D341Med (cell line): ENCODE results near the gene SKOR1.

ENCODE experiments used
- DNase-seq: peaks from one replicate; pipeline ENCODE4 v3.0.0; 2012; ENCODE audit warnings: low spot score

SKOR1 gene, protein sequence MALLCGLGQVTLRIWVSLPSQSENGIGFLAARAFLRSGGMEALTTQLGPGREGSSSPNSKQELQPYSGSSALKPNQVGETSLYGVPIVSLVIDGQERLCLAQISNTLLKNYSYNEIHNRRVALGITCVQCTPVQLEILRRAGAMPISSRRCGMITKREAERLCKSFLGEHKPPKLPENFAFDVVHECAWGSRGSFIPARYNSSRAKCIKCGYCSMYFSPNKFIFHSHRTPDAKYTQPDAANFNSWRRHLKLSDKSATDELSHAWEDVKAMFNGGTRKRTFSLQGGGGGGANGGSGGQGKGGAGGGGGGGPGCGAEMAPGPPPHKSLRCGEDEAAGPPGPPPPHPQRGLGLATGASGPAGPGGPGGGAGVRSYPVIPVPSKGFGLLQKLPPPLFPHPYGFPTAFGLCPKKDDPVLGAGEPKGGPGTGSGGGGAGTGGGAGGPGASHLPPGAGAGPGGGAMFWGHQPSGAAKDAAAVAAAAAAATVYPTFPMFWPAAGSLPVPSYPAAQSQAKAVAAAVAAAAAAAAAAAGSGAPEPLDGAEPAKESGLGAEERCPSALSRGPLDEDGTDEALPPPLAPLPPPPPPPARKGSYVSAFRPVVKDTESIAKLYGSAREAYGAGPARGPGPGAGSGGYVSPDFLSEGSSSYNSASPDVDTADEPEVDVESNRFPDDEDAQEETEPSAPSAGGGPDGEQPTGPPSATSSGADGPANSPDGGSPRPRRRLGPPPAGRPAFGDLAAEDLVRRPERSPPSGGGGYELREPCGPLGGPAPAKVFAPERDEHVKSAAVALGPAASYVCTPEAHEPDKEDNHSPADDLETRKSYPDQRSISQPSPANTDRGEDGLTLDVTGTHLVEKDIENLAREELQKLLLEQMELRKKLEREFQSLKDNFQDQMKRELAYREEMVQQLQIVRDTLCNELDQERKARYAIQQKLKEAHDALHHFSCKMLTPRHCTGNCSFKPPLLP

GRCh38 chr15:67824976-67825880, at the start of gene SKOR1:
TSS of gene SKOR1 (plus strand) at chr15:67825509. CDS start at chr15:67825603, 94 bp downstream.
- DNase-seq: peak; percentile 61

DNA sequence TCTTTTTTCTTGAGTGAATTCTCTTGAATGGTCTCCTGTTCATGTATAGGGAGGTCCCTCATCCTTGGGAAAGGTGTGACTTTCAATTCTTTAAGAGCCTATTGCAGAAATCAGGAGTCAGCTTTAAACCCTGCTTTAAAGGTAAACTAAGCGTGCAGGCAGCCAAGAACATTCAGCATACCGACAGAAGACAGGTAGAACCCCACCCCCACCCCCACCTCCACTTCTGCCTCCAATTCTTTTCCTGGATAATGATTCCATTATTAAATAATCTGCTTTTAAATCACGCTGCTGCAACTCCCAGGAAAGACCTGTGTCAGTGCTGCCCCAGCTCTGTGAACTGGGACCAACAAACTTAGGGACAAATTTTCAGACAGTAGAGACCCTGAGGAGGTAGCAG, 49.3 kb upstream of the SKOR1 start:
- no peak for DNase-seq

DNA sequence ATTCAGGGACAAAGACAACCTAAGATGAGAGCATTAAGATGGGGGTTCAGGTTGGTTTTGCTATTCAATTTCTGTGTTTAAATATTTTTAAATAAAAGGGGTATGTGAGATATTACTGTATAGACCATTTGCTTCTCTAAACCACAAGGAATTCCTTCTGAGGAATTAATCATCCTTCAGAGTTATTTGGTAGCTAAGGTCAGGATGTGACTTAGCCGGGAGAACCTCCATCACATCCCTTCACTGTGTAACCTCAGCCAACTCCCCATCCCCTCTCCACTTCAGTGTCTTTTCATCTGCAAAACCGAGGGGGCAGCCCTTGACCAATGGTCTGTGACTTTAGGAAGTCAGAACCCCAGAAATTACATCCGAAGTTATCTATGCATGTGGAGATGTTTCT, 48.7 kb upstream of the SKOR1 start:
- no peak for DNase-seq

DNA sequence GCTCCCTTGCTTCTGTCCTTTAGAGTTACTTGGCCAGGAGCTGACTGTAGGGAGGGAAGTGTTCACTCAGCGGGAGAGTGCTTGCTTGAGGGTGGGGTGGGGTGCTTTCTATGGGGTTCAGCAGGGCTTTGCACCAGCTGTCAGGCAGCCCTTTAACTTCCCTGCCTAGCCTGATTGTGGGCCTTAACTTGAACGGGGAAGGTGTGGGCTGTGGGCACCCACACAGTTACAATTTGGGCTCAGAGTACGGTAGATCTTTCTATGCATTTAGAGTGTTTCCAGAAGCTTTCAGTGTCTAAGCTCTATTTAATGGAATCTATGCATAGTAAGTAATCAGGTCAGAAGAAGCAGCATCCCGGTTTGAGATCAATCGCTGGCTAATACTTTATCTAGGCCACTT, 48.2 kb upstream of the SKOR1 start:
- DNase-seq: no peak

DNA sequence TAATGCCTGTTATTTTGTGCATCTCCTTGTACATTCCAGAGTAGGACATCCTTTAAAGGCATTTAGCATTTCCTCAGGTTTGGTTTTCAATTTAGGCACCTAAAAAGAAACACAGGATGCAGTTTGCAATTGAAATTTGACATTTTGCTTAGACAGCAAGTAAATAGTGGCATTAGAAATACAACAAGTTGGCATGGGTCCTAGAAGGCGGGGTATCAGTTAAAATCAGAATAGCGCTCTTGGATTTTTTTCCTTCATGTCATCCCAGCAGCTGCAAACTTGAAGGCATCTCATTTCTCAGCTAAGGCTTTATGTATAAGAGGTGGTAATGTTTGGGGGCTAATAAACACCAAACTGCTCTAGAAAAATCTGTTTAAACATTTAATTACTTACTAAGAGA, 47.5 kb upstream of the SKOR1 start:
- DNase-seq: no peak

DNA sequence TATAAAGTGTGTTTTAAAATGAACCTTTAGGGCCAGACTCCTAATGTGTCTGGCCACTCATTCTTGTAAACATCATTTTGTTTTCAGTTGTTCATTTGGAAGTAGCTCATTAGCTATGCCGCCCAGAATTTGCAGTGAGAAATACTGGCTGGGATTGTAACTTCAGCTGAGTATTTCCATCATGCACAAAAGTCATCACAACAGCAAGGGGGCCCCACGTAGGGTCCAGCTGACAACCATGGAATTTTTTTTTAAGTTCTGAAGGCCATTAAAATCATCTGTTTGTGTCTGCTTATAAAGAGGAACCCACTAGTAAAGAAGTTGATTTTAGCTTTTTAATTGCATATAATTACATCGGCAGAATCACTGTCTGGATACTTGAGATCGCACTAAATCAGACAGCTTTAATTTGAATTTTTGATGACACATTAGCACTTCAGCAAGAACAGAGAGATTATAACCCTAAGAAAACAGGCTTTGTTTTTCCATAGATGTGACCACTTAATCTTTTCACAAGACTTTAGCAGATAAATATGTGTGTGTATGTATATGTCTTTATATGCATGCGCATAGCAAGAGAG, 46.3 kb upstream of the SKOR1 start:
- no peak for DNase-seq

DNA sequence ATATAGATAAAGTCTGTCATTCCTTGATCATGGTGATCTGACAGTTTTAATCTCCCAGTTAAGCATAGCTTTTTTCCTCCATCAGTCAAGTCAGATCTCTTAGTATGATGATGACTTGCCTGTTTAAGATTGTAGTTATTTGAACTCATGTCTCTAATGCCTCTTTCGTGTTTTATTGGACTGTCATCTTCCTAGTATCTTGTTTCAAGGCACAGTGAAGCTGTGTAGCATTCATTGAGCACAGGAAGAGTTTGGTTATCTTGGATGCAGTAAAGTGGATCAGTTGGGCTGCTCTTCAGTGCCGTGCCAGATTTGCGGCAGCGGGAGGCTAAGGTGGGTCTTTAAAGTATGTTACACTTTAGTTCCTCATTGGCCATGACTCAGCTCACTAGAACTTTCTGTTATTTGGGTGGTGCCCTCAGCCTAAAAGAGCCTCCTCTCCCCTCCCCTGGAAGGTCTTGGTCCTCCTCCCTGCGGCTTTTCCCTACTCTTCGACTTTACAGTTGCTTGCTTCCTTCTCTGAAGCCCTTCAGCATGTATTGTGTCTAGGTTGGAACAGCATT, 45.7 kb upstream of the SKOR1 start:
- no peak for DNase-seq

DNA sequence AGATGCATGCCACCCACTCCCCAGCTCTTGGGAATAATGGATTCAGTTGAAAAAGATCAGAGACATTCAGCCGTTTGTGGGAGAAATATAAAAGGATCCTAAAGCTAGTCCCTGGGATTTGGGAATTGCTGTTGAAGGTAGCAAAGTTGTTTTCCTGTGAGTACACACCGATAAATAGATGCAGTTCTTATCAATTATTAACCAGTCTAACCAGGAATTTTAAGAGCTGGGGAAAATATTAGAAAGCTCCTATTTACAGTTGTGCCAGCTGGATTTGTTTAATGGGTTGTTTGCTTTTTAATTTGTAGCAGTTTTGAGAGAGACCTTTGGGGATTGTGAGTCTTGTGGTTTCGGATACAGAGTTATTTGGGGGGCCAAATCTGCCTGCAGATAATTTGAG, 44.2 kb upstream of the SKOR1 start:
- no peak for DNase-seq

GRCh38 chr15:67781907-67782690, 43.2 kb upstream of the SKOR1 start:
- DNase-seq: peak; percentile 86

GRCh38 chr15:67782691-67782991, 42.7 kb upstream of the SKOR1 start:
- no peak for DNase-seq

DNA sequence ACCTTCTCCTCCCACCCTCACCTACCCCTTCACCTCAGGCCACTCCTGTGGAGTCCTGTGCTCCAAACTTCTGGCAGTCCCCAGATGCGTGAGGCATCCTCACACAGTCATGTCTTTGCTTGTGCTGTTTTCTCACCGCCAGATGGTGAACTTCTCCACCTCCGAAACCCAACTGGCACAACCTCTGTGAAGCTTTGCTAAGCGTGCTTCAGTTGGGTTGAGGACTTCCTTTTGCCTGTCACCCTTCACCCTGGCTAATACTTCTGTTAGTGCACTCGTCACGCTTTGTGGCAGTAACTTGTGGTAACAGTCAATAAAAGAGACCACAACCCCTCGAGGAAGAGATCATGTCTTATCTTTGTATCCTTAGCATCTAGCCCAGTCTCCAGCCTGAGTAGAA, 42.0 kb upstream of the SKOR1 start:
- no peak for DNase-seq

GRCh38 chr15:67784090-67784781, 41.1 kb upstream of the SKOR1 start:
- no peak for DNase-seq

DNA sequence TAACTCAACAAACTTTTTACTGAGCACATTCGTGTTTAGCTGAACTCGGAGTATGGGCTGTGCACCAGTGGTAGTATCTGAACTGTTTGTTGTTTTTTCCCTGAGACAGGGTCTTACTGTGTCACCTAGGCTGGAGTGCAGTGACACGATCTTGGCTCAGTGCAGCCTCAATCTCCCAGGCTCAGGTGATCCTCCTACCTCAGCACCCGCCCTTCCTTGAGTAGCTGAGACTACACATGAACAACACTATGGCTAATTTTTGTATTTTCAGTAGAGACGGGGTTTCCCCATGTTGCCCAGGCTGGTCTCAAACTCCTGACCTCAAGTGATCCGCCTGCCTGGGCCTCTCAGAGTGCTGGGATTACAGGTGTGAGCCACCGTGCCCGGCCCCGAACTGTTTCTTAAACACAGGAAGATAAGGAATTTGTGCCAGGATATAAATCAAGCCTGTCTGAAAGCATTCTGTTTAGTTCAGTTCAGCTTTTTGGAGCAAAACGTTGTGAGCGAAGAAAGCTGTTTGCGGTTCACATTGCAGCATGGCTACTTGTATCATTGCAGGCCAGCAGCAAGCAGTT, 40.4 kb upstream of the SKOR1 start:
- no peak for DNase-seq

DNA sequence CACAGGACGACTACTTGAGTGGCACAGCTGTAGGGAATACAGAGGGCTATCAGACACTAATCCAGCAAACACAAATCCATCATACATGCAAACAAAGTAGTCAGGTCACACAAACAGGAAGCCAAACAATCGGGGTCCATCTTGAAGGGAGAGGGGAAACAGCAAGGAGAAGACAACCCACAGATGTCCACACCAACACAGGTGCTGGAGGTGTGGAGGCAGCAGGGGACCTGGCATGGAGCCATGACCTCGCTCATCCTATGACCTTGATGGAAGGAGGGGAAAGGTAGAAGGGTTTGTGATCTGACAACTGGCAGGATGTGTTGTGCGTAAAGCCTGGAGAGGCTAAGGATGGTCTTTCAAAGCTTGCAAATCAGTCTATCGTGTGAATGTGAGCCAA, 39.9 kb upstream of the SKOR1 start:
- DNase-seq: no peak

GRCh38 chr15:67786646-67787045, 38.7 kb upstream of the SKOR1 start:
- no peak for DNase-seq

- DNase-seq: no peak
Measured at GRCh38 chr15:67788986-67789385, 36.3 kb upstream of the SKOR1 start.

DNA sequence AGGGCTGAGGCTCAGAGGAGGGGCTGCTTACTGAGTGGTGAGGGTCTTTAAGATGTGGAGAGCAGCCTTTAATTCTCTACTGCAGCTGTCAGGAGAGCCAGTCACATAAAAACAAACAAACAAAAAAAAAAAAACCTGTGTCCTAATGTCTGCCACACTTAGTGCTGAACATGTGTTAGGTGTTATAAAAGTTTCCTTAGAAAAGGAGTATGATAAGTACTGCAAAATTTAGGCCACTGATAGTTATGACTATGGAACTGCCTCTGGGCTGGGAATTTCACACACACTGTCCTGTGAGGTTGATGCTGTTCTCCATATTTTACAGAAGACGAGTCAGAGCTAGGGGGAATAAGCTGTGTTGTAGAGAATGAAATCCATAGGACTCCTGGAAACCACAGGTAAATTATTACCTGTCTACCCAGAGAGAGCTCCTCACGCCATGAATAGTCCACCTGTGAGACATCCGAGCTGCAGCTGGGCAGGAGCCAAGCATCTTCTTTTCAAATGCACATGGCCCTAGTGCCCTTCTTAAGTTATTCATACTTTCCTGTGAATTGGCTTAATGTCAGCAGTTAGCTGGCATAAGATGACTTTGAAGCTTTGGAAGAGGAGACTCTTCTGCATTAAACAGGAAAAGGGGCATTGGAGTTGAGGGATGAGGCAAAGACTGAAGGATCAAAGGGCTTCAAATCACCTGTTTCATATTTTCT, 34.5 kb upstream of the SKOR1 start:
- no peak for DNase-seq

- DNase-seq: no peak
Measured at GRCh38 chr15:67792250-67792942, 32.9 kb upstream of the SKOR1 start.
